Measurements from ENCODE around the gene ARHGAP42.

The ARHGAP42 gene

GRCh38 chr11:100671471-100671870 lies 15.6 kb upstream of the ARHGAP42 start:
- DNase-seq (ENCODE audit: low spot score), result no peak
- no peak overlapping the region for H3K27ac ChIP-seq
- no peak overlapping the region for H3K4me3 ChIP-seq
- no peak for TF ChIP-seq CTCF (IDR thresholded peaks at IDR 0.05)

GRCh38 chr11:100672498-100673033 lies 14.5 kb upstream of the ARHGAP42 start:
- TF ChIP-seq CTCF (IDR thresholded peaks at IDR 0.05), result no peak
- no peak overlapping the region for H3K4me3 ChIP-seq
- no peak for DNase-seq (ENCODE audit: low spot score)
- no peak overlapping the region for H3K27ac ChIP-seq

GRCh38 chr11:100673063-100673462 lies 14.0 kb upstream of the ARHGAP42 start:
- Histone ChIP-seq H3K27ac (no peak overlapping the region), H3K4me3 (no peak overlapping the region)
- DNase-seq (ENCODE audit: low spot score), result no peak
- TF ChIP-seq CTCF (IDR thresholded peaks at IDR 0.05), result no peak

- Histone ChIP-seq H3K4me3 (no peak overlapping the region), H3K27ac (no peak overlapping the region)
- TF ChIP-seq CTCF (IDR thresholded peaks at IDR 0.05), result no peak
- DNase-seq (ENCODE audit: low spot score), result no peak
These were observed 12.9 kb upstream of the ARHGAP42 start for GRCh38 chr11:100674212-100674611.

- H3K27ac ChIP-seq, result no peak overlapping the region
- DNase-seq (ENCODE audit: low spot score), result no peak
- no peak overlapping the region for H3K4me3 ChIP-seq
- TF ChIP-seq CTCF (IDR thresholded peaks at IDR 0.05), result no peak
These were observed 11.9 kb upstream of the ARHGAP42 start for GRCh38 chr11:100675115-100675650.

GRCh38 chr11:100676901-100677300 lies 10.2 kb upstream of the ARHGAP42 start:
- Histone ChIP-seq H3K4me3 (no peak overlapping the region), H3K27ac (no peak overlapping the region)
- no peak for TF ChIP-seq CTCF (IDR thresholded peaks at IDR 0.05)
- no peak for DNase-seq (ENCODE audit: low spot score)

- no peak for TF ChIP-seq CTCF (IDR thresholded peaks at IDR 0.05)
- no peak overlapping the region for H3K4me3 ChIP-seq
- no peak for DNase-seq (ENCODE audit: low spot score)
- no peak overlapping the region for H3K27ac ChIP-seq
These were observed 9.3 kb upstream of the ARHGAP42 start for GRCh38 chr11:100677796-100678195.
